SK-N-SH treated with all-trans-retinoic acid at 6 μM for 48 hours (cell line): ENCODE results near the gene SLC38A8.

ENCODE experiments used
- ATAC-seq: fragments of 200-7000 bp; cut with Tn5 transposase; 3 replicates; pipeline ENCODE4 v1.9.1; 2020; ENCODE audit warnings: mild to moderate bottlenecking, moderate library complexity
- ARNTL ChIP-seq: fragments of 450-650 bp; formaldehyde crosslinking; IDR thresholded peaks from 2 replicates; pipeline ENCODE4 v1.5.0; 2020; ENCODE audit warnings: low read depth, mild to moderate bottlenecking, moderate library complexity, borderline replicate concordance
- BACH2 ChIP-seq: fragments of 250-450 bp; sonication (Bioruptor Pico); IDR thresholded peaks from 2 replicates; pipeline ENCODE4 v1.9.0; 2021; ENCODE audit warnings: mild to moderate bottlenecking, borderline replicate concordance
- GLIS3 ChIP-seq: fragments of 250-450 bp; sonication (Bioruptor Pico); IDR thresholded peaks from 2 replicates; pipeline ENCODE4 v1.5.0; 2020; ENCODE audit warnings: mild to moderate bottlenecking, moderate library complexity
- OSR1 ChIP-seq: fragments of 250-450 bp; sonication (Bioruptor Pico); IDR thresholded peaks from 2 replicates; pipeline ENCODE4 v1.8.0; 2022; ENCODE audit warnings: moderate library complexity, mild to moderate bottlenecking, inconsistent platforms
- PATZ1 ChIP-seq: fragments of 250-450 bp; sonication (Bioruptor Pico); IDR thresholded peaks from 2 replicates; pipeline ENCODE4 v1.8.0; 2020; ENCODE audit warnings: mild to moderate bottlenecking, moderate library complexity, borderline replicate concordance
- PPARA ChIP-seq: fragments of 250-450 bp; sonication (Bioruptor Pico); IDR thresholded peaks from 2 replicates; pipeline ENCODE4 v1.5.0; 2020; ENCODE audit warnings: mild to moderate bottlenecking, borderline replicate concordance
- RARB ChIP-seq: fragments of 250-450 bp; sonication (Bioruptor Pico); IDR thresholded peaks from 2 replicates; pipeline ENCODE4 v1.8.0; 2021; ENCODE audit warnings: mild to moderate bottlenecking, moderate library complexity
- TCF4 ChIP-seq: fragments of 250-450 bp; sonication (Bioruptor Pico); IDR thresholded peaks from 2 replicates; pipeline ENCODE4 v1.8.0; 2021; ENCODE audit warnings: mild to moderate bottlenecking, moderate library complexity, borderline replicate concordance
- TOX ChIP-seq: fragments of 250-450 bp; sonication (Bioruptor Pico); IDR thresholded peaks from 2 replicates; pipeline ENCODE4 v1.8.0; 2021; ENCODE audit warnings: mild to moderate bottlenecking, moderate library complexity, borderline replicate concordance
- ZC3H10 ChIP-seq: fragments of 250-450 bp; sonication (Bioruptor Pico); IDR thresholded peaks from 2 replicates; pipeline ENCODE4 v1.5.1; 2021; ENCODE audit warnings: mild to moderate bottlenecking, moderate library complexity
- ZFP3 ChIP-seq: fragments of 250-450 bp; sonication (Bioruptor Pico); IDR thresholded peaks from 2 replicates; pipeline ENCODE4 v1.5.0; 2020; ENCODE audit warnings: mild to moderate bottlenecking, moderate library complexity
- ZFP30 ChIP-seq: fragments of 450-650 bp; formaldehyde crosslinking; IDR thresholded peaks from 2 replicates; pipeline ENCODE4 v1.5.0; 2022; ENCODE audit warnings: mild to moderate bottlenecking, moderate library complexity
- ZNF565 ChIP-seq: fragments of 450-650 bp; formaldehyde crosslinking; conservative IDR thresholded peaks from 2 replicates; pipeline ENCODE4 v1.5.0; 2020; ENCODE audit warnings: low read depth, mild to moderate bottlenecking, moderate library complexity
- ZNF70 ChIP-seq: fragments of 450-650 bp; formaldehyde crosslinking; IDR thresholded peaks from 2 replicates; pipeline ENCODE4 v1.5.0; 2020; ENCODE audit warnings: mild to moderate bottlenecking, moderate library complexity
- ZNF8 ChIP-seq: fragments of 450-650 bp; formaldehyde crosslinking; IDR thresholded peaks from 2 replicates; pipeline ENCODE4 v1.5.0; 2020; ENCODE audit warnings: mild to moderate bottlenecking, moderate library complexity
- TF ChIP-seq, protein P1 (sequence below): fragments of 250-450 bp; sonication (Bioruptor Pico); IDR thresholded peaks from 2 replicates; pipeline ENCODE4 v1.5.1; 2020; ENCODE audit warnings: low read depth, mild to moderate bottlenecking, moderate library complexity
- TF ChIP-seq, protein P2 (sequence below): fragments of 250-450 bp; sonication (Bioruptor Pico); IDR thresholded peaks from 2 replicates; pipeline ENCODE4 v1.8.0; 2021; ENCODE audit warnings: low read depth, mild to moderate bottlenecking, moderate library complexity, borderline replicate concordance
- TF ChIP-seq, protein P3 (sequence below): fragments of 250-450 bp; sonication (Bioruptor Pico); IDR thresholded peaks from 2 replicates; pipeline ENCODE4 v1.5.0; 2020; ENCODE audit warnings: mild to moderate bottlenecking, moderate library complexity
- TF ChIP-seq, protein P4 (sequence below): fragments of 250-450 bp; sonication (Bioruptor Pico); IDR thresholded peaks from 2 replicates; pipeline ENCODE4 v1.5.1; 2021; ENCODE audit warnings: mild to moderate bottlenecking, moderate library complexity

The SLC38A8 gene

GRCh38 chr16:83963277-83964119 lies 79.1 kb downstream of the SLC38A8 start:
- no peak for ATAC-seq
- TF ChIP-seq, protein P1, sequence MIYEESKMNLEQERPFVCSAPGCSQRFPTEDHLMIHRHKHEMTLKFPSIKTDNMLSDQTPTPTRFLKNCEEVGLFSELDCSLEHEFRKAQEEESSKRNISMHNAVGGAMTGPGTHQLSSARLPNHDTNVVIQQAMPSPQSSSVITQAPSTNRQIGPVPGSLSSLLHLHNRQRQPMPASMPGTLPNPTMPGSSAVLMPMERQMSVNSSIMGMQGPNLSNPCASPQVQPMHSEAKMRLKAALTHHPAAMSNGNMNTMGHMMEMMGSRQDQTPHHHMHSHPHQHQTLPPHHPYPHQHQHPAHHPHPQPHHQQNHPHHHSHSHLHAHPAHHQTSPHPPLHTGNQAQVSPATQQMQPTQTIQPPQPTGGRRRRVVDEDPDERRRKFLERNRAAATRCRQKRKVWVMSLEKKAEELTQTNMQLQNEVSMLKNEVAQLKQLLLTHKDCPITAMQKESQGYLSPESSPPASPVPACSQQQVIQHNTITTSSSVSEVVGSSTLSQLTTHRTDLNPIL (CRISPR knock-in tag), result no peak
- TF ChIP-seq BACH2 (no peak), ZFP3 (CRISPR knock-in tag) (no peak), ZNF8 (CRISPR knock-in tag) (no peak), TOX (no peak), ZFP30 (CRISPR knock-in tag) (no peak), ZNF70 (no peak), TCF4 (CRISPR knock-in tag) (no peak), ARNTL (CRISPR knock-in tag) (no peak), PPARA (CRISPR knock-in tag) (no peak), OSR1 (no peak), GLIS3 (no peak), RARB (CRISPR knock-in tag) (no peak), ZNF565 (CRISPR knock-in tag) (no peak), PATZ1 (no peak)
- TF ChIP-seq, protein P2, sequence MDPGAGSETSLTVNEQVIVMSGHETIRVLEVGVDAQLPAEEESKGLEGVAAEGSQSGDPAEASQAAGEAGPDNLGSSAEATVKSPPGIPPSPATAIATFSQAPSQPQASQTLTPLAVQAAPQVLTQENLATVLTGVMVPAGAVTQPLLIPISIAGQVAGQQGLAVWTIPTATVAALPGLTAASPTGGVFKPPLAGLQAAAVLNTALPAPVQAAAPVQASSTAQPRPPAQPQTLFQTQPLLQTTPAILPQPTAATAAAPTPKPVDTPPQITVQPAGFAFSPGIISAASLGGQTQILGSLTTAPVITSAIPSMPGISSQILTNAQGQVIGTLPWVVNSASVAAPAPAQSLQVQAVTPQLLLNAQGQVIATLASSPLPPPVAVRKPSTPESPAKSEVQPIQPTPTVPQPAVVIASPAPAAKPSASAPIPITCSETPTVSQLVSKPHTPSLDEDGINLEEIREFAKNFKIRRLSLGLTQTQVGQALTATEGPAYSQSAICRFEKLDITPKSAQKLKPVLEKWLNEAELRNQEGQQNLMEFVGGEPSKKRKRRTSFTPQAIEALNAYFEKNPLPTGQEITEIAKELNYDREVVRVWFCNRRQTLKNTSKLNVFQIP (CRISPR knock-in tag), result no peak
- TF ChIP-seq, protein P3, sequence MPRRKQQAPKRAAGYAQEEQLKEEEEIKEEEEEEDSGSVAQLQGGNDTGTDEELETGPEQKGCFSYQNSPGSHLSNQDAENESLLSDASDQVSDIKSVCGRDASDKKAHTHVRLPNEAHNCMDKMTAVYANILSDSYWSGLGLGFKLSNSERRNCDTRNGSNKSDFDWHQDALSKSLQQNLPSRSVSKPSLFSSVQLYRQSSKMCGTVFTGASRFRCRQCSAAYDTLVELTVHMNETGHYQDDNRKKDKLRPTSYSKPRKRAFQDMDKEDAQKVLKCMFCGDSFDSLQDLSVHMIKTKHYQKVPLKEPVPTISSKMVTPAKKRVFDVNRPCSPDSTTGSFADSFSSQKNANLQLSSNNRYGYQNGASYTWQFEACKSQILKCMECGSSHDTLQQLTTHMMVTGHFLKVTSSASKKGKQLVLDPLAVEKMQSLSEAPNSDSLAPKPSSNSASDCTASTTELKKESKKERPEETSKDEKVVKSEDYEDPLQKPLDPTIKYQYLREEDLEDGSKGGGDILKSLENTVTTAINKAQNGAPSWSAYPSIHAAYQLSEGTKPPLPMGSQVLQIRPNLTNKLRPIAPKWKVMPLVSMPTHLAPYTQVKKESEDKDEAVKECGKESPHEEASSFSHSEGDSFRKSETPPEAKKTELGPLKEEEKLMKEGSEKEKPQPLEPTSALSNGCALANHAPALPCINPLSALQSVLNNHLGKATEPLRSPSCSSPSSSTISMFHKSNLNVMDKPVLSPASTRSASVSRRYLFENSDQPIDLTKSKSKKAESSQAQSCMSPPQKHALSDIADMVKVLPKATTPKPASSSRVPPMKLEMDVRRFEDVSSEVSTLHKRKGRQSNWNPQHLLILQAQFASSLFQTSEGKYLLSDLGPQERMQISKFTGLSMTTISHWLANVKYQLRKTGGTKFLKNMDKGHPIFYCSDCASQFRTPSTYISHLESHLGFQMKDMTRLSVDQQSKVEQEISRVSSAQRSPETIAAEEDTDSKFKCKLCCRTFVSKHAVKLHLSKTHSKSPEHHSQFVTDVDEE (CRISPR knock-in tag), result no peak

GRCh38 chr16:83961591-83961990 lies 81.0 kb downstream of the SLC38A8 start:
- TF ChIP-seq, protein P1 (CRISPR knock-in tag), result no peak
- TF ChIP-seq, protein P4, sequence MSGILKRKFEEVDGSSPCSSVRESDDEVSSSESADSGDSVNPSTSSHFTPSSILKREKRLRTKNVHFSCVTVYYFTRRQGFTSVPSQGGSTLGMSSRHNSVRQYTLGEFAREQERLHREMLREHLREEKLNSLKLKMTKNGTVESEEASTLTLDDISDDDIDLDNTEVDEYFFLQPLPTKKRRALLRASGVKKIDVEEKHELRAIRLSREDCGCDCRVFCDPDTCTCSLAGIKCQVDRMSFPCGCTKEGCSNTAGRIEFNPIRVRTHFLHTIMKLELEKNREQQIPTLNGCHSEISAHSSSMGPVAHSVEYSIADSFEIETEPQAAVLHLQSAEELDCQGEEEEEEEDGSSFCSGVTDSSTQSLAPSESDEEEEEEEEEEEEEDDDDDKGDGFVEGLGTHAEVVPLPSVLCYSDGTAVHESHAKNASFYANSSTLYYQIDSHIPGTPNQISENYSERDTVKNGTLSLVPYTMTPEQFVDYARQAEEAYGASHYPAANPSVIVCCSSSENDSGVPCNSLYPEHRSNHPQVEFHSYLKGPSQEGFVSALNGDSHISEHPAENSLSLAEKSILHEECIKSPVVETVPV, result no peak
- TF ChIP-seq ZFP30 (CRISPR knock-in tag), result no peak
- no peak for TF ChIP-seq PPARA (CRISPR knock-in tag)
- TF ChIP-seq ZC3H10, result no peak
- TF ChIP-seq ZNF565 (CRISPR knock-in tag), result no peak
- TF ChIP-seq, protein P2 (CRISPR knock-in tag), result no peak
- TF ChIP-seq ARNTL (CRISPR knock-in tag), result no peak
- TF ChIP-seq, protein P3 (CRISPR knock-in tag), result no peak
- no peak for TF ChIP-seq BACH2
- TF ChIP-seq GLIS3, result no peak
- no peak for TF ChIP-seq PATZ1
- TF ChIP-seq OSR1, result no peak
- ATAC-seq, result no peak
